HEK293 (cell line): ENCODE data around the gene LTBP1.

Experiments used
- ZNF311 ChIP-seq: fragments of 450-650 bp; formaldehyde crosslinking; IDR thresholded peaks from 2 replicates; pipeline ENCODE4 v1.5.1; 2017; ENCODE audit warnings: missing biosample characterization, missing genetic modification characterization, borderline replicate concordance
- ZNF571 ChIP-seq: fragments of 450-650 bp; formaldehyde crosslinking; IDR thresholded peaks from 2 replicates; pipeline ENCODE4 v1.5.0; 2017; ENCODE audit warnings: missing biosample characterization, missing genetic modification characterization

GRCh38 chr2:33437815-33438214, 491.1 kb downstream of the LTBP1 start:
- TF ChIP-seq ZNF311 (tag by site-specific recombination) (no peak), ZNF571 (no peak)
